Suprapubic skin (tissue), 4 donors: Measurements from ENCODE around the gene UNCX. TPM values are rescaled to one million over a fixed set of nuclear protein-coding genes. Genes with fewer than 3 reads are reported as not detected.

Source experiments
- DNase-seq, 2 donors: peaks; one replicate each; pipeline ENCODE4 v3.0.0-alpha.2; 2019; ENCODE audit warnings: low spot score in 2 of 2
- H3K27ac ChIP-seq: fragments of 200-600 bp; sonication (generic); one replicate; pipeline ENCODE4 v1.5.1; 2019
- H3K27me3 ChIP-seq: fragments of 200-600 bp; sonication (generic); one replicate; pipeline ENCODE4 v1.5.1; 2019
- H3K36me3 ChIP-seq: fragments of 200-600 bp; sonication (generic); one replicate; pipeline ENCODE4 v1.5.1; 2019
- H3K4me1 ChIP-seq: fragments of 200-600 bp; sonication (generic); one replicate; pipeline ENCODE4 v1.5.1; 2019
- H3K4me3 ChIP-seq: fragments of 200-600 bp; sonication (generic); one replicate; pipeline ENCODE4 v1.5.1; 2019; ENCODE audit warnings: mild to moderate bottlenecking
- H3K9me3 ChIP-seq: fragments of 200-600 bp; sonication (generic); one replicate; pipeline ENCODE4 v1.5.1; 2019
- EP300 ChIP-seq: sonication (generic); formaldehyde crosslinking; IDR thresholded peaks from one replicate; pipeline ENCODE4 v1.6.1; 2017; ENCODE audit warnings: antibody characterized with exemption
- POLR2A ChIP-seq, 2 donors: fragments of 450-650 bp; IDR thresholded peaks; one replicate each; pipeline ENCODE4 v1.6.1; 2017; ENCODE audit warnings: antibody characterized with exemption in 2 of 2, mild to moderate bottlenecking in 2 of 2, moderate library complexity in 2 of 2
- POLR2AphosphoS5 ChIP-seq, 3 donors: sonication (generic); formaldehyde crosslinking; IDR thresholded peaks; one replicate each; pipeline ENCODE4 v1.6.1; 2017; ENCODE audit warnings: antibody characterized with exemption in 3 of 3
- WGBS: methylation state at CpG from one replicate; pipeline ENCODE4 v1.1.5; 2018; 5-methylcytosine and 5-hydroxymethylcytosine counted together
- total RNA-seq, 4 donors: library from RNA; depleted of rRNA; stranded (reverse); fragments of >200 nt; gene quantifications; one replicate each; pipeline ENCODE4 v1.1.0, GENCODE V29; 2016
- TF ChIP-seq, protein P1 (sequence below), 2 donors: fragments of 200-600 bp in 1 of 2; fragments of 450-650 bp in 1 of 2; sonication (generic) in 1 of 2; IDR thresholded peaks; one replicate each; pipeline ENCODE4 v1.5.1; 2016 to 2019; ENCODE audit warnings: antibody characterized with exemption in 2 of 2, mild to moderate bottlenecking in 1 of 2, moderate library complexity in 1 of 2

UNCX gene
- total RNA-seq, 4 donors from 2014 or later = not detected

DNA sequence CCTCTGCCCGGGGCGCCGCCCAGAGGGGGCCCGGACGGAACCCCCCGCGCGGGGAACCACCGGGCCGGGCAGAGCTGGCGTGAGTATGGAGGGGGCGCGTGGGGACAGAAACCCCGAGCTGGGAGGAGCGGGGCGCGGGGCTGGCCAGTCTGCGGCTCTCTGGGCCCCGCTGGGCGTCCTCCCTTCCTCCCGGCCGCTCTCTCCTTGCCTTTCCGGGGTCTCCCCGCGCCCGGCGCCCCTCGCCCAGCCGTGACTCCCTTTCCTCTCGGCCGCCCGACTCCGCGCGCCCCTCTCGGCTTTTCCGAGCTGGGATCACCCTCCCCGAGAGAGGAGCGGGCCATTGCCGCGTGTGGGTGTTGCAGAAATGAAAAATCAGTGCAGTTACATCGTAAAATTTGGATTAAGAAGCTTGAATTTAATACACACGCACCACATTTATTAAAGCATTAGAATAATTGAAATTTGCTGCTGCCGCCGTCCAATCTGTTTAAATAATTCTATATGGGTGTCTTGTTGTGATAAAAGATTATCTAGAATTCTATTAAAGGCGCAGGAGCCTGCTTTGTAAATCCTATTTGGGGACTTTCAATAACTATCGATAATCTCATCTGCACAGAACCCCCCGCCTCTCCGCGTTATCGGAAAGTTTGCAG lies 9.1 kb downstream of the UNCX start:
- H3K27ac ChIP-seq = no peak overlapping the region
- TF ChIP-seq POLR2AphosphoS5 (IDR thresholded peaks at IDR 0.05) = no peak
- TF ChIP-seq POLR2A (IDR thresholded peaks at IDR 0.05) = no peak
- no peak for TF ChIP-seq EP300
- H3K36me3 ChIP-seq = no peaks in the 10 kb centered on the region
- no peaks in the 10 kb centered on the region for H3K9me3 ChIP-seq
- 6% methylated on average over 22 of the region's 51 CpGs for WGBS
- DNase-seq = no peak
- no peak overlapping the region for H3K4me3 ChIP-seq
- peaks cover 100% of the 10 kb centered on the region for H3K27me3 ChIP-seq
- H3K4me1 ChIP-seq = peaks cover 23% of the 10 kb centered on the region

DNA sequence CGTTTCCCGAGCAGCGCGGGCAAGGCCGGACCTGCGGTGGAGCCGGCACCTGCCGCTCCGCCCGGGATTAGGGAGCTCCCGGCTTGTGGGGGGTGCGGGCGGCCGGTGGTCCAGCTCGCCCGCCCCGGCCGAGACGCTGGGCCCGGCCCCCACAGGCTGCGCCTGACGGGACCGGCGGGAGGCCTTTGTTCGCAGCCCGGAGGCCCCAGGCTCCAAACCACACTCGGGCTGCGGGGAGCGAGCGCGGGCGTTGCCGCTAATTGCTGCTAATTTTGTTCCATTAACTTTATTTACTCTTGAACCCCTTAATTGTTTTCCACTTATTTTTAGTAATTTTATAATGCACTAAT lies 9.6 kb downstream of the UNCX start:
- Histone ChIP-seq H3K4me3 (no peak overlapping the region), H3K27ac (no peak overlapping the region), H3K9me3 (no peaks in the 10 kb centered on the region), H3K27me3 (peaks cover 100% of the 10 kb centered on the region), H3K36me3 (no peaks in the 10 kb centered on the region), H3K4me1 (peaks cover 23% of the 10 kb centered on the region)
- 7% methylated on average over 29 of the region's 33 CpGs for WGBS
- TF ChIP-seq, protein P1, sequence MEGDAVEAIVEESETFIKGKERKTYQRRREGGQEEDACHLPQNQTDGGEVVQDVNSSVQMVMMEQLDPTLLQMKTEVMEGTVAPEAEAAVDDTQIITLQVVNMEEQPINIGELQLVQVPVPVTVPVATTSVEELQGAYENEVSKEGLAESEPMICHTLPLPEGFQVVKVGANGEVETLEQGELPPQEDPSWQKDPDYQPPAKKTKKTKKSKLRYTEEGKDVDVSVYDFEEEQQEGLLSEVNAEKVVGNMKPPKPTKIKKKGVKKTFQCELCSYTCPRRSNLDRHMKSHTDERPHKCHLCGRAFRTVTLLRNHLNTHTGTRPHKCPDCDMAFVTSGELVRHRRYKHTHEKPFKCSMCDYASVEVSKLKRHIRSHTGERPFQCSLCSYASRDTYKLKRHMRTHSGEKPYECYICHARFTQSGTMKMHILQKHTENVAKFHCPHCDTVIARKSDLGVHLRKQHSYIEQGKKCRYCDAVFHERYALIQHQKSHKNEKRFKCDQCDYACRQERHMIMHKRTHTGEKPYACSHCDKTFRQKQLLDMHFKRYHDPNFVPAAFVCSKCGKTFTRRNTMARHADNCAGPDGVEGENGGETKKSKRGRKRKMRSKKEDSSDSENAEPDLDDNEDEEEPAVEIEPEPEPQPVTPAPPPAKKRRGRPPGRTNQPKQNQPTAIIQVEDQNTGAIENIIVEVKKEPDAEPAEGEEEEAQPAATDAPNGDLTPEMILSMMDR (IDR thresholded peaks at IDR 0.05) = no peak
- TF ChIP-seq POLR2AphosphoS5 (IDR thresholded peaks at IDR 0.05) (no peak), EP300 (no peak), POLR2A (IDR thresholded peaks at IDR 0.05) (no peak)
- no peak for DNase-seq

DNA sequence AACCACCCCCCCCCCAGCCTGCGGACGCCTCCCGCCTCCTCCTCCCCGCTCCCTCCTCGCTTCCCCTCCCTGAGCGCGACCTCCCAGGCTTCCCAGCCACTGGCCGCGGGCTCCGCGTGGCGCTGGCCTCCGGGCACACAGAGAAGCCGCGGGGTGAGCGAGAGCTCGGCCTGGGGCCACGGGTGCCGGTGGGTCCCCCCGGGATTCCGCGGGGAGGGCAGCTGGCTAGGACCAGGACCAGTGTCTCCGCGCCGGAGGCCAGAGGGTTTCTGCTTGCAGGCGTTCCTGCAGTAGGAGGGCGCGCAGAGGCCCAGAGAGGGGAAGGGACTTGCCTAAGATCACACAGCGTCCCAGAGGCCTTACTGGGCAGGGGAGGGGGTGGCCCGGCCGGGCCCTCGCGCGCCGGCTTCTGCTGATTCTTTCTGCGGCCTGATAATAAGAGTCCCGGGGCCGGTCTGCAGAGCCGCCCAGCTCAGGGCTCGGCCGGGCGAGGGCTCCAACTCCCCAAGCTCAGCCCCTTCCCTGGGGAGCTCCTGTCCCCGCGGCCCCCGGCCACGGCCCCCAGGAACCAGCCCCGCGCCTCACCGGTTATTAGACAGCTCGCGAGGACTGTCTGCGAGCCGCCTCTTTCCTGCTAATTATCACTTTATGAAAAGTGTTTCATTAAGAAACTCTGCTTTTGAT lies 10.1 kb downstream of the UNCX start:
- Histone ChIP-seq H3K4me1 (peaks cover 23% of the 10 kb centered on the region), H3K27me3 (peaks cover 100% of the 10 kb centered on the region), H3K4me3 (no peak overlapping the region), H3K27ac (no peak overlapping the region), H3K36me3 (no peaks in the 10 kb centered on the region), H3K9me3 (no peaks in the 10 kb centered on the region)
- TF ChIP-seq POLR2A (IDR thresholded peaks at IDR 0.05) = no peak
- TF ChIP-seq POLR2AphosphoS5 (IDR thresholded peaks at IDR 0.05) = no peak
- TF ChIP-seq EP300 = no peak
- TF ChIP-seq, protein P1 (IDR thresholded peaks at IDR 0.05) = no peak
- no peak for DNase-seq
- WGBS = 9% methylated on average over 39 of the region's 53 CpGs

DNA sequence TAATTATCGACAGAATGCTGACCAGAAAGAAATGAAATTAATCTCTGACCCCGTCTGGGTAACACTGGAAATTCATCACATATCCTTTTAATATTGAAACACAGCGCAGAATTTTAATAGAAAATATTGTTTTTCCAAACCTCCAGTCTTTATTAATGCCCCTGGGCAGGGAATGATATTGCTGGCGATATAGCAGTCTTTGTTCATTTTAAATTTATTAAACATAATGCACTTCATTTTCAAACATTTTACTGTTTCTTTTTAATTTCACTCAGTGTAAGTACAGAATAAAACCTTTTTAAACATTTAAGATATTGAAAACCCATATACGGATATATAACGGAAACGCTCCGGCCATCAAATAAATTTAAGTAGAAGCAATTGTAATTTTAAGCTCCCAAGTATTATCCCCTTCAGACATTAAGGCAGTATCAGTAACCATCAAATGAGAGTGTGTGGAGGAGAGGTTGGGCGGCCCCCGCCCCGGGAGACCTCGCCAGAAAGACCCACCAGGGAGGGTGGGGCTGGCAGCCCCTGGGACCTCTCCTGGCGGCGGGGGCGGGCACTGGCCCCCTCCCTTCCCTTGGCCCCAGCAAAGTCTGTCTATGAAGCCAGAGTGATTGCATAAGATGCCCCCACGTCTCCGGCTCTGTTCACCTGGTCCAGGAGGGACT lies 10.8 kb downstream of the UNCX start:
- no peak overlapping the region for H3K27ac ChIP-seq
- H3K36me3 ChIP-seq = no peaks in the 10 kb centered on the region
- TF ChIP-seq, protein P1 (IDR thresholded peaks at IDR 0.05) = no peak
- peaks cover 29% of the 10 kb centered on the region for H3K4me1 ChIP-seq
- H3K9me3 ChIP-seq = no peaks in the 10 kb centered on the region
- peaks cover 100% of the 10 kb centered on the region for H3K27me3 ChIP-seq
- no peak for DNase-seq
- H3K4me3 ChIP-seq = no peak overlapping the region
- WGBS = 7% methylated on average over 17 of the region's 17 CpGs

DNA sequence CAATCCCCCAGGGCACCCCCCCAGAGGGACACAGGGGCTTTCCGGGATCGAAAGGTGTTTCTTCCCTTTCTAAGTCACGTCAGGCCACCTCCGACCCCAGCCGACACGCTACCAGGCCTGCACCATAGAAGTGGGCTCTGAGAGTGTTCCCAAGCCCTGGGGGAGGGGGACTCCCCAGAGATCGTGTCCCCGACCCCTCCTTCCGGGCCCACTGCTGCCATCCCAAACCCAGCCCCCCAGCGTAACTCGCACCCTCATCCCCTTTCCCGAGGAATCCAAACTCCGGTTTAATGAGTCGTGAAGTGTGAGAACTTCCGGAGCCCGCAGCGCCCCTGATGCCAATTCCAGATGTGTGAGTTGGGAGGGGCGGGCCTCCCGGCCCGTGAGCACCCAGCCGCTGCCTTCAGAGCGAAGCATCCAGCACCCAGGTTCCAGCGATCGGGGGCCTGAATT lies 11.3 kb downstream of the UNCX start:
- Histone ChIP-seq H3K27ac (no peak overlapping the region), H3K4me1 (peaks cover 29% of the 10 kb centered on the region), H3K9me3 (no peaks in the 10 kb centered on the region), H3K4me3 (no peak overlapping the region), H3K36me3 (no peaks in the 10 kb centered on the region), H3K27me3 (peaks cover 100% of the 10 kb centered on the region)
- DNase-seq = no peak
- 21% methylated on average over 19 of the region's 24 CpGs for WGBS
- TF ChIP-seq POLR2AphosphoS5 (IDR thresholded peaks at IDR 0.05) (no peak), EP300 (no peak), POLR2A (IDR thresholded peaks at IDR 0.05) (no peak)
- TF ChIP-seq, protein P1 (IDR thresholded peaks at IDR 0.05) = no peak
